Measurements from ENCODE around the gene BLM.

Gene BLM

GRCh38 chr15:90851940-90852339, 134.8 kb downstream of the BLM start:
- DNase-seq (ENCODE audit: low spot score), result no peak

- DNase-seq (ENCODE audit: low spot score), result no peak
Observed at GRCh38 chr15:90855139-90855538, 138.0 kb downstream of the BLM start.

- DNase-seq (ENCODE audit: low spot score), result no peak
Observed at GRCh38 chr15:90857337-90857736, 140.2 kb downstream of the BLM start.

GRCh38 chr15:90857883-90858443, 140.8 kb downstream of the BLM start:
- DNase-seq (ENCODE audit: low spot score), result no peak

GRCh38 chr15:90859234-90860131, 142.3 kb downstream of the BLM start:
- DNase-seq (ENCODE audit: low spot score), result no peak

GRCh38 chr15:90860450-90860849, 143.3 kb downstream of the BLM start:
- DNase-seq (ENCODE audit: low spot score), result no peak

GRCh38 chr15:90860942-90861675, 144.0 kb downstream of the BLM start:
- DNase-seq (ENCODE audit: low spot score), result no peak

GRCh38 chr15:90862487-90862886, 145.3 kb downstream of the BLM start:
- DNase-seq (ENCODE audit: low spot score), result no peak

- no peak for DNase-seq (ENCODE audit: low spot score)
Observed at GRCh38 chr15:90862964-90863778, 146.0 kb downstream of the BLM start.

- no peak for DNase-seq (ENCODE audit: low spot score)
Observed at GRCh38 chr15:90863987-90864386, 146.8 kb downstream of the BLM start.

- no peak for DNase-seq (ENCODE audit: low spot score)
Observed at GRCh38 chr15:90864507-90864906, 147.4 kb downstream of the BLM start.

GRCh38 chr15:90865702-90866101, 148.6 kb downstream of the BLM start:
- no peak for DNase-seq (ENCODE audit: low spot score)
